ENCODE data around the gene HP. TPM values are rescaled to one million over a fixed set of nuclear protein-coding genes. Genes with fewer than 3 reads are reported as not detected.
"Not testable (repeated sequence)": the region's sequence is repeated elsewhere in the genome, so short reads cannot be mapped to it uniquely, and the experiment has no call there.

The HP gene, protein sequence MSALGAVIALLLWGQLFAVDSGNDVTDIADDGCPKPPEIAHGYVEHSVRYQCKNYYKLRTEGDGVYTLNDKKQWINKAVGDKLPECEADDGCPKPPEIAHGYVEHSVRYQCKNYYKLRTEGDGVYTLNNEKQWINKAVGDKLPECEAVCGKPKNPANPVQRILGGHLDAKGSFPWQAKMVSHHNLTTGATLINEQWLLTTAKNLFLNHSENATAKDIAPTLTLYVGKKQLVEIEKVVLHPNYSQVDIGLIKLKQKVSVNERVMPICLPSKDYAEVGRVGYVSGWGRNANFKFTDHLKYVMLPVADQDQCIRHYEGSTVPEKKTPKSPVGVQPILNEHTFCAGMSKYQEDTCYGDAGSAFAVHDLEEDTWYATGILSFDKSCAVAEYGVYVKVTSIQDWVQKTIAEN
- total RNA-seq (2022) (not detected in 2 replicates), Bru-seq, nascent RNA (percentile 9 among the genes with signal in this experiment), BruChase-seq, experiment 1, labeled RNA remaining after a 6-hour chase (percentile 6 among the genes with signal in this experiment), BruChase-seq, experiment 2, labeled RNA remaining after a 2-hour chase (percentile 10 among the genes with signal in this experiment)
- long read RNA-seq: 0 reads

DNA sequence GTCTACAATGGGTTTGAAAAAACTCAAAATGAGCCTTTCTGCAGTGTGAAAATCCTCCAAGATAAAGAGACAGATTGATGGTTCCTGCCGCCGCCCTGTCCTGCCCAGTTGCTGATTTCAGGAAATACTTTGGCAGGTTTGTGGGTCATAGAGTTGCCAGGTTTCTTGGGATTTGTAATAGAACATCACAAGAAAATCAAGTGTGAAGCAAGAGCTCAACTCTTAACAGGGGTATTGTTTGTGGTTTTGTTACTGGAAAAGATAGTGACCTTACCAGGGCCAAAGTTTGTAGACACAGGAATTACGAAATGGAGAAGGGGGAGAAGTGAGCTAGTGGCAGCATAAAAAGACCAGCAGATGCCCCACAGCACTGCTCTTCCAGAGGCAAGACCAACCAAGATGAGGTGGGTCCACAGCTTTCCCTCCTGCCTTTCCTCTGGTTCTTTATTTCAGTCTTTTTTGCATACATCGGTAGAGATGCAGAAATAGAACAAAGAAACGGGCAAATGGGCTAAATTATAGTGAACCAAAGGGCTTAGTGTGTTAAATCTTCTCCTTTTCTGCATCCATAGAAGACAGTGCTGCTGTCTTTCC lies at the start of gene HP:
TSS of gene HP (plus strand) at position 252 of the 594 bp plus-strand sequence. CDS start at position 400, 148 bp downstream.
- H3K27me3 Mint-ChIP-seq (ENCODE audit: unreplicated experiment): peaks cover 61% of the 10 kb centered on the region
- DNase-seq; H3K27ac Mint-ChIP-seq (ENCODE audit: unreplicated experiment); H3K9me3 Mint-ChIP-seq (ENCODE audit: low read depth, unreplicated experiment); intact Hi-C loops (cut with micrococcal nuclease; ENCODE audit: unreplicated experiment); H3K36me3 Mint-ChIP-seq (ENCODE audit: insufficient read depth, unreplicated experiment); BruUV-seq (replicated peaks); H3K4me1 Mint-ChIP-seq (ENCODE audit: low read depth, unreplicated experiment); H3K4me3 Mint-ChIP-seq (ENCODE audit: low read depth, unreplicated experiment): not testable (repeated sequence)
- CTCF ChIA-PET: interaction anchor here (1.5 kb wide), 1 partner anchor 18 kb away, joined by 3 read pairs; no protein-coding TSS in a partner anchor

DNA sequence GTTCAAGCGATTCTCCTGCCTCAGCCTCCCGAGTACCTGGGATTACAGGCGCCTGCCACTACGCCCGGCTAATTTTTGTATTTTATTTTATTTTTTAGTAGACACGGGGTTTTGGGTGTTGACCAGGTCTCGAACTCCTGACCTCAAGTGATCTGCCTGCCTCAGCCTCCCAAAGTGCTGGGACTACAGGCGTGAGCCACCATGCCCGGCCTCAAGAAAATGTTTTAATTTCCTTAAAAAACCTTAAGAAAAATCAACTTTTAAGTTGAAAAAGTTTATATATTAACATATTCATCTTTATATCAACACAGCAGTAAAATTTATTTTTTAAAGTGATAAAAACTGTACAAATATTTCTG lies 46.3 kb upstream of the HP start:
- H3K4me3 Mint-ChIP-seq (ENCODE audit: low read depth, unreplicated experiment): peak overlapping the region; percentile 99
- intact Hi-C loops (cut with micrococcal nuclease; ENCODE audit: unreplicated experiment); H3K4me1 Mint-ChIP-seq (ENCODE audit: low read depth, unreplicated experiment); H3K9me3 Mint-ChIP-seq (ENCODE audit: low read depth, unreplicated experiment); DNase-seq; CTCF ChIA-PET; BruUV-seq (replicated peaks): not testable (repeated sequence)
- H3K27me3 Mint-ChIP-seq (ENCODE audit: unreplicated experiment): peaks cover 34% of the 10 kb centered on the region
- peaks cover 11% of the 10 kb centered on the region for H3K36me3 Mint-ChIP-seq (ENCODE audit: insufficient read depth, unreplicated experiment)
- peak overlapping the region; percentile 97 for H3K27ac Mint-ChIP-seq (ENCODE audit: unreplicated experiment)

DNA sequence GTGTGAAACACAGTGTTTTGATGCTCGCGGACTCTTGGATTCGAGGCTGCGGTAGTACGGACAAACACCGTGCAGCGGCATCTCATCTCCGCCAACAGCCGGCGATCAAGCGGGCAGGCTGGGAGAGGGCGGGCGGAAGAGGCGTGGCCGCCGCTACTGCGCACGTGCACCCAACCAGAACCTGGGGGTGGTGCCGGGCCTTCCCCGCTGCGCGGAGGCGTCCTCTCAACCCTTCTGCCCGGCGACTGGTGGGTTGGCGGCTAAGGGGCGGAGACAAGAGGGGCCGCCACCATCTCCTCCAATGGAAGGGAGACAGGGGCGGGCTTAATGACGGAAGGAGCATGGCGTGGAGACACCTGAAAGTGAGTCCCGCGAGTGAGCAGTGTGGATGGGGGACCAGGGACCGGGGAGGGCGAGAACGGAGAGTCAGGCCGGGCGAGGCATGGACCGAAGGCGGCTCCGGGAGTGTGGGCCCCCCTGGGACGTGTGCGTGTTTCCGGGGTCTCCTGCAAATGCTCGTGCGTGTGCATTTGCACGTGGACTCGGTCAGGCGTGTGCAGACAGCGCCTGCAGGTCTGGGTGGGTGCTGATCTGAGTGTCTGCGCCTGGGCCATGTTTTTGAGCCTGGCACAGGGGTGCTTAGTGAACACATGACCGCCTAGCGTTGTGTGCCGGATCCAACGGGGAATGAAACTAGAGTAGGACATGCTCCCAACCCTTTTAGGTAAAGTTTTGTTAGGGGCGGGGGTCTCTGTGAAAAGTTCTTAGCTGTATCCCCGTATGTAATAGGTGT lies 45.7 kb upstream of the HP start, which contains the start of gene DHODH:
TSS of gene DHODH (plus strand) at position 321 of the 793 bp plus-strand sequence. CDS start at position 342, 21 bp downstream.
- TF ChIP-seq, protein P1, sequence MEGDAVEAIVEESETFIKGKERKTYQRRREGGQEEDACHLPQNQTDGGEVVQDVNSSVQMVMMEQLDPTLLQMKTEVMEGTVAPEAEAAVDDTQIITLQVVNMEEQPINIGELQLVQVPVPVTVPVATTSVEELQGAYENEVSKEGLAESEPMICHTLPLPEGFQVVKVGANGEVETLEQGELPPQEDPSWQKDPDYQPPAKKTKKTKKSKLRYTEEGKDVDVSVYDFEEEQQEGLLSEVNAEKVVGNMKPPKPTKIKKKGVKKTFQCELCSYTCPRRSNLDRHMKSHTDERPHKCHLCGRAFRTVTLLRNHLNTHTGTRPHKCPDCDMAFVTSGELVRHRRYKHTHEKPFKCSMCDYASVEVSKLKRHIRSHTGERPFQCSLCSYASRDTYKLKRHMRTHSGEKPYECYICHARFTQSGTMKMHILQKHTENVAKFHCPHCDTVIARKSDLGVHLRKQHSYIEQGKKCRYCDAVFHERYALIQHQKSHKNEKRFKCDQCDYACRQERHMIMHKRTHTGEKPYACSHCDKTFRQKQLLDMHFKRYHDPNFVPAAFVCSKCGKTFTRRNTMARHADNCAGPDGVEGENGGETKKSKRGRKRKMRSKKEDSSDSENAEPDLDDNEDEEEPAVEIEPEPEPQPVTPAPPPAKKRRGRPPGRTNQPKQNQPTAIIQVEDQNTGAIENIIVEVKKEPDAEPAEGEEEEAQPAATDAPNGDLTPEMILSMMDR (IDR thresholded peaks at IDR 0.05; ENCODE audit: unreplicated experiment): no peak
- intact Hi-C loops (cut with micrococcal nuclease; ENCODE audit: unreplicated experiment): no loop called here
- peaks cover 32% of the 10 kb centered on the region for H3K27me3 Mint-ChIP-seq (ENCODE audit: unreplicated experiment)
- CTCF ChIA-PET: interaction anchor here (0.6 kb wide), 1 partner anchor 106 kb away, joined by 4 read pairs; no protein-coding TSS in a partner anchor
- peaks cover 11% of the 10 kb centered on the region for H3K36me3 Mint-ChIP-seq (ENCODE audit: insufficient read depth, unreplicated experiment)
- peak within 1 kb of the TSS; percentile 97 for H3K27ac Mint-ChIP-seq (ENCODE audit: unreplicated experiment)
- TSS peak; percentile 63 for BruUV-seq (replicated peaks)
- H3K4me1 Mint-ChIP-seq (ENCODE audit: low read depth, unreplicated experiment): peaks cover 8% of the 10 kb centered on the region
- DNase-seq: peak; percentile 99
- H3K4me3 Mint-ChIP-seq (ENCODE audit: low read depth, unreplicated experiment): peak within 1 kb of the TSS; percentile 99
- H3K9me3 Mint-ChIP-seq (ENCODE audit: low read depth, unreplicated experiment): no peaks in the 10 kb centered on the region

DNA sequence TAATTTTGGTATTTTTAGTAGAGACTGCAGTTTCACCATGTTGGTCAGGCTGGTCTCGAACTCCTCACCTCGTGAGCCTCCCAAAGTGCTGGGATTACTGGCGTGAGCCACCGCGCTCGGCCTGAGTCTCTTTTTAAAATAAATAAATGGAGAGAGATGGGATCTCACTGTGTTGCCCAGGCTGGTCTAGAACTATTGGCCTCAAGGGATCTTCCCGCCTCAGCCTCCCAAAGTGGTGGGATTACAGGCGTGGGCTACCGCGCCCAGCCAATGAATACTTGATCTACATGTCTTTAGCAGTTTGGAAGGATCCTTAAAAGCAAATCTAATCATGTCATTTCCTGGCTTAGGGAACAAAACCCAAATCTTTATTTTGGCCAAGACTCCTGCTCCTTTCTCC lies 44.5 kb upstream of the HP start:
- H3K27me3 Mint-ChIP-seq (ENCODE audit: unreplicated experiment): peaks cover 20% of the 10 kb centered on the region
- intact Hi-C loops (cut with micrococcal nuclease; ENCODE audit: unreplicated experiment): no loop called here
- CTCF ChIA-PET: no interaction called here
- peaks cover 9% of the 10 kb centered on the region for H3K4me1 Mint-ChIP-seq (ENCODE audit: low read depth, unreplicated experiment)
- peaks cover 11% of the 10 kb centered on the region for H3K36me3 Mint-ChIP-seq (ENCODE audit: insufficient read depth, unreplicated experiment)
- H3K9me3 Mint-ChIP-seq (ENCODE audit: low read depth, unreplicated experiment): no peaks in the 10 kb centered on the region
- DNase-seq: no peak
- peak overlapping the region; percentile 25 for H3K4me3 Mint-ChIP-seq (ENCODE audit: low read depth, unreplicated experiment)
- no TSS peak for BruUV-seq (replicated peaks)
- no peak overlapping the region for H3K27ac Mint-ChIP-seq (ENCODE audit: unreplicated experiment)
- TF ChIP-seq, protein P1 (IDR thresholded peaks at IDR 0.05; ENCODE audit: unreplicated experiment): no peak

DNA sequence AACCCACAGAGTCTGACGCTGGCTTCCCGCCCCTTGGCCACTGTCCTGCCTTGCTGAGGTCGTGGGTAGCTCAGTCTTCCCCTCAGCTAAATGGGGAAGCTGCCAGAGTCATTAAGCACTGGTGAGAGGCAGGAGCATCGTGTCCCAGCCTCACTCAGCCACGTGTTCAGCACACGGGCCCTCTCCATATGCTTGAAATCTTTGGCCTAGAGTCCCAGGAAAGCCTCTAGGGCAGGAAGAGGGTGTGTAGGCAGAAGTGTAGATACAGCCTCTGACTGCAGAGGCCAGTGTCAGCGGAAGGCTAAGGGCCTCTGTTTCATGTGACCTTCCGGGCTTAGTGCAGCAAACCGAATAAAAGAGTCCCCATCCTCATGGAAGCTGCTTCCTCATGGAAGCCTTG lies 41.7 kb upstream of the HP start:
- no peak for DNase-seq
- Mint-ChIP-seq H3K9me3 (ENCODE audit: low read depth, unreplicated experiment) (no peaks in the 10 kb centered on the region), H3K27me3 (ENCODE audit: unreplicated experiment) (no peaks in the 10 kb centered on the region), H3K4me1 (ENCODE audit: low read depth, unreplicated experiment) (peaks cover 9% of the 10 kb centered on the region), H3K36me3 (ENCODE audit: insufficient read depth, unreplicated experiment) (peaks cover 16% of the 10 kb centered on the region), H3K4me3 (ENCODE audit: low read depth, unreplicated experiment) (no peak overlapping the region), H3K27ac (ENCODE audit: unreplicated experiment) (no peak overlapping the region)
- TF ChIP-seq, protein P1 (IDR thresholded peaks at IDR 0.05; ENCODE audit: unreplicated experiment): no peak
- CTCF ChIA-PET: interaction anchor here (0.6 kb wide), 1 partner anchor 9 kb away, joined by 9 read pairs; no protein-coding TSS in a partner anchor
- BruUV-seq (replicated peaks): no TSS peak
- intact Hi-C loops (cut with micrococcal nuclease; ENCODE audit: unreplicated experiment): no loop called here
